GM18526 (cell line): Measurements from ENCODE around the gene AQP3.

Experiments
- POLR2A ChIP-seq: IDR thresholded peaks from 3 replicates; pipeline ENCODE4 v1.6.1; 2011; ENCODE audit not compliant: insufficient read length; ENCODE audit errors: extremely low read depth

Gene AQP3

DNA sequence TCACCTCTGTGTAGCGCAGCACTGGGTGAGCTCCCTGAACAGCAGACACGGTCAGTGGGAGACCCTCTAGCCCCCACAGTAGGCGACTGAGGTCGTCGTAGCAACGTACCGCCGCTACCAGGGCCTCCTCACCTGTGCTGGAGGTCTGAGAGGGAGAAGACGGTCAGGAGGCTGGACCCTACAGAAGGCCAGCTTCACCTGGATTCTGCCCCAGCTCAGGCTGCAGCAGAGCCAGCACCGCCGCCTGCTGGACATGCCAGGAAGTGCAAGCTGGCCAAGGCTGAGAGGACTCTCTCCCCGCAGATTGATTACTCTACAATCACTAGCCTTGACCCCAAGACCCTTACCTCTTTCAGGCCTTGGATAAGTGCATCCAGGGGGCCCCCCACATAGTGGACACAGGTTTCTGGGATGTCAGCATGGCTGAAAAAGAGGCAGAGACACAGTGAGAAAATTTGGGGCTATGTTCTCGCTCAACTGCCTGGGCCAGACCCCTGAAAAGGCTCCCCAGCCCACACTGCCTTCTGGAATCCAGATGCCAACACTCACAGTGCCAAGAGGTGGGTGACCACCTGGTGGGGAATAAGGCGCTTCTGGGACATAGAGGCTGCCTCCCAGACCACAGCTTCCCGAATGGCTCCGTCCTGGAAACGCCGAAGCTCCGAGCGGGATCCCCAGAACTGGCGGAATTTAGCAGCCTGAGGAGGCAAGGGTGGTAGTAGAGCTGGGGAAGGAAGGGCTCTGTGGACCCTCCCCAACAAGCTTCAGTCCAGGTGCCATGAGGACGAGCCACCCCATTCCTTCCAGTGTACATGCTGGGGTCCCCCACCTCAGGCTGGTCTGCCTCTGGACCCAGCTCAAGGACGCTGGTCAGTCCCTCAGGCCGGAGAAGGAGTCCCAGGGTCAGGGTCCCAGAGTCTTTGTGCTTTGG lies 19.4 kb upstream of the AQP3 start:
- no peak for TF ChIP-seq POLR2A

GRCh38 chr9:33465596-33466564 lies 18.5 kb upstream of the AQP3 start:
- TF ChIP-seq POLR2A = no peak

GRCh38 chr9:33465096-33465495 lies 17.7 kb upstream of the AQP3 start:
- TF ChIP-seq POLR2A = no peak

- no peak for TF ChIP-seq POLR2A
Measured at GRCh38 chr9:33464045-33464636, 16.7 kb upstream of the AQP3 start.

GRCh38 chr9:33463151-33463550 lies 15.8 kb upstream of the AQP3 start:
- TF ChIP-seq POLR2A = no peak

DNA sequence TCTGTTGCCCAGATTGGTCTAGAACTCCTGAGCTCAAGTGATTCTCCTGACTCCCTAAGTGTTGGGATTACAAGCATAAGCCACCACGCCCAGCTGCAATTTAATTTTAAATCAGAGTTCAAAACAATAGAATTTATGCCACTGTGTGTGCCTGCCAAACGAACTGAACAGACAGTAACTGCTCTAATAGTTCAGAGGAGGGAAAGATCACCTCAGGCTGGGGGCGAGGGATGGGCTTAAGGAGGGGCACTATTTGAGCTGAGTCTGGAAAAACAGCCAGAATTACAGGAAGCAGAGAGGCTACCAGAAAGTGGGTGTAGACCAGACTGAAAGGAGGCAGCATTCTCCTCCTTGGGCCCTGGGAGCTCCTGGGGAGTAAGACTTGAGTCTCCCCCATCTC lies 14.1 kb upstream of the AQP3 start:
- TF ChIP-seq POLR2A = no peak

DNA sequence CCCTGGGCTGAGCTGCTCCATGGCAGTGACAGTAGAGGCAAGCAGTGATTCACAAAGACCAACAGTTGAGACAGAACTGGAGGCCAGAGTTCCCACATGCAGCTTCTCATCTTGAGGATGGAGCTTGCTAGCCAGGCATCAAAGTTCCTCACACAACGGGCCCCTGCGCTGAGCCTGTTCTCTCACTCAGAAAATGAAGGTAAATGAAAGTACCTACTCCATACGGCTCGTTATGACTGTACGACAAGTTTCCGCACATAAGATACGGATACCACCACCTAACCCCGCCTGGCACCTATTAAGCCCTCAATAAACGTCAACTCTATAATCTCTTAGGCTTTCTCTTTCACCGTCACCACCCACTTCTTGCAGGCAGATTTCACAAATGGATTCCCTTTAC lies 13.5 kb upstream of the AQP3 start:
- TF ChIP-seq POLR2A = no peak

GRCh38 chr9:33459115-33459514 lies 11.7 kb upstream of the AQP3 start:
- TF ChIP-seq POLR2A = no peak

GRCh38 chr9:33458444-33458843 lies 11.1 kb upstream of the AQP3 start:
- no peak for TF ChIP-seq POLR2A

- TF ChIP-seq POLR2A = no peak
Measured at GRCh38 chr9:33455945-33456344, 8.6 kb upstream of the AQP3 start.

GRCh38 chr9:33453999-33454660 lies 6.7 kb upstream of the AQP3 start:
- no peak for TF ChIP-seq POLR2A

- no peak for TF ChIP-seq POLR2A
Measured at GRCh38 chr9:33453286-33453860, 6.0 kb upstream of the AQP3 start.

- TF ChIP-seq POLR2A = no peak
Measured at GRCh38 chr9:33452828-33453271, 5.5 kb upstream of the AQP3 start.

DNA sequence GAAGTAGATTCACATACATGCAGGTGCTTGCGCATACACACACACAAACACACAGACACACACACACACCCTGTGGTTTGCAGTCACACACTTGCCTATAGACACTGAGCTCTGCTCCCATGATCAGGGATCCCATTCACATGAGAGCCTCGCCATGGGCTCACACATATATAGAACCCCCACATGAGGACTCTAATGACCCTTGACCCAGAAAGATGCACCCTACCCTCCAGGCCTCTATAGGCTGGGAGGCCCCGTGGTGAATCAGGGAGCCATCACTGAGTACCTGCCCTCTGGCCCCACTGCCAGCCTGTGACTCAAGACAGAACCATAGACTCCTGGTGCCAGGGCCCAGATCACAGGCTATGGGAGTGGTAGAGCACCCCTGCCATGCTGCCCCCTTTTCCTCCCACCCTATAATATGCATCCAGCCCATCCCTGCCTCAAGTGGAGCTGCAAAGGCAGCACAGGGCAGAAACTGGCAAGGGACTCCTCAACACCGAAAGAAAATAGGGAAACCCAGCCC lies 3.3 kb upstream of the AQP3 start:
- TF ChIP-seq POLR2A = no peak
